Activated CD4-positive, alpha-beta T cell treated with anti-CD3 and anti-CD28 coated beads, Interleukin-2, amount 50 U/mL, for 4 hours (primary cell): ENCODE data around the gene SRPK1.
"Not testable (repeated sequence)": the region's sequence is repeated elsewhere in the genome, so short reads cannot be mapped to it uniquely, and the experiment has no call there.

Experiments used
- DNase-seq, 2 experiments: peaks; one replicate each; pipeline ENCODE4 v3.0.0-alpha.2; 2020

Gene SRPK1

GRCh38 chr6:35920793-35921732 is at the start of gene SRPK1:
TSS of gene SRPK1 (minus strand) at chr6:35921098. CDS start at chr6:35921056, 42 bp downstream.
- peak; percentile 77 to 81 for DNase-seq

- no peak for DNase-seq
Measured at GRCh38 chr6:35970181-35970580, 49.3 kb upstream of the SRPK1 start.

GRCh38 chr6:35969646-35970045 is 48.7 kb upstream of the SRPK1 start:
- no peak for DNase-seq

- no peak for DNase-seq
Measured at GRCh38 chr6:35968821-35969220, 47.9 kb upstream of the SRPK1 start.

GRCh38 chr6:35967076-35967774 is 46.3 kb upstream of the SRPK1 start:
- DNase-seq = no peak

- DNase-seq = no peak
Measured at GRCh38 chr6:35962779-35963560, 42.1 kb upstream of the SRPK1 start.

- DNase-seq = no peak
Measured at GRCh38 chr6:35960187-35960586, 39.3 kb upstream of the SRPK1 start.

GRCh38 chr6:35955970-35956369 is 35.1 kb upstream of the SRPK1 start:
- peak in 1 of 2 experiments; percentile 4 for DNase-seq

GRCh38 chr6:35955521-35955920 is 34.6 kb upstream of the SRPK1 start:
- DNase-seq = no peak

- DNase-seq = no peak
Measured at GRCh38 chr6:35955071-35955470, 34.2 kb upstream of the SRPK1 start.

- DNase-seq = no peak
Measured at GRCh38 chr6:35954333-35954732, 33.4 kb upstream of the SRPK1 start.

- no peak for DNase-seq
Measured at GRCh38 chr6:35948725-35949124, 27.8 kb upstream of the SRPK1 start.

GRCh38 chr6:35945650-35946025 is 24.7 kb upstream of the SRPK1 start:
- no peak for DNase-seq

GRCh38 chr6:35943390-35943789 is 22.5 kb upstream of the SRPK1 start:
- DNase-seq = no peak

- no peak for DNase-seq
Measured at GRCh38 chr6:35942355-35942754, 21.5 kb upstream of the SRPK1 start.

- DNase-seq = not testable (repeated sequence)
Measured at GRCh38 chr6:35941170-35941569, 20.3 kb upstream of the SRPK1 start.

GRCh38 chr6:35940014-35940413 is 19.1 kb upstream of the SRPK1 start:
- not testable (repeated sequence) for DNase-seq

- not testable (repeated sequence) for DNase-seq
Measured at GRCh38 chr6:35939259-35939658, 18.4 kb upstream of the SRPK1 start.

GRCh38 chr6:35936681-35937359 is 15.9 kb upstream of the SRPK1 start:
- DNase-seq = no peak

- no peak for DNase-seq
Measured at GRCh38 chr6:35935469-35935868, 14.6 kb upstream of the SRPK1 start.

GRCh38 chr6:35933844-35934243 is 12.9 kb upstream of the SRPK1 start:
- DNase-seq = no peak

GRCh38 chr6:35931873-35932272 is 11.0 kb upstream of the SRPK1 start:
- DNase-seq = not testable (repeated sequence)

GRCh38 chr6:35931120-35931561 is 10.2 kb upstream of the SRPK1 start:
- no peak for DNase-seq
